ENCODE results near the gene TOP3B. TPM values are rescaled to one million over a fixed set of nuclear protein-coding genes. Genes with fewer than 3 reads are reported as not detected.

Gene TOP3B
- total and polyA plus RNA-seq, 4 donors, result 6.0 to 26.9 (median 8.8) TPM

- Histone ChIP-seq H3K9me3 (ENCODE audit: control insufficient read depth in 4 of 4, low read length in 3 of 4) (no peaks in the 10 kb centered on the region), H3K4me3 (ENCODE audit: low read depth in 1 of 3, low read length in 3 of 3) (no peak overlapping the region), H3K36me3 (ENCODE audit: control insufficient read depth in 4 of 4, insufficient read depth in 3 of 4, low read depth in 1 of 4, low read length in 3 of 4) (peaks cover 0 to 4% (median 0%) of the 10 kb centered on the region in 4 donors), H3K9ac (ENCODE audit: low read depth in 1 of 2, low read length in 2 of 2) (no peak overlapping the region), H3K4me1 (ENCODE audit: control insufficient read depth in 4 of 4, insufficient read depth in 4 of 4, low read length in 3 of 4) (peaks cover 1 to 19% (median 12%) of the 10 kb centered on the region in 4 donors), H3K27me3 (ENCODE audit: control insufficient read depth in 4 of 4, insufficient read depth in 4 of 4, low read length in 3 of 4) (no peaks in the 10 kb centered on the region), H3K27ac (ENCODE audit: low read depth in 1 of 2, low read length in 2 of 2) (no peak overlapping the region)
- 87% methylated on average over 7 of the region's 7 CpGs for WGBS
- TF ChIP-seq YY1 (IDR thresholded peaks at IDR 0.05), result no peak
- no peak for DNase-seq (ENCODE audit: low spot score)
These were observed 2.0 kb downstream of the TOP3B start for GRCh38 chr22:21980547-21980946.

- Histone ChIP-seq H3K36me3 (ENCODE audit: control insufficient read depth in 4 of 4, insufficient read depth in 3 of 4, low read depth in 1 of 4, low read length in 3 of 4) (peaks cover 2 to 21% (median 11%) of the 10 kb centered on the region in 4 donors), H3K27me3 (ENCODE audit: control insufficient read depth in 4 of 4, insufficient read depth in 4 of 4, low read length in 3 of 4) (no peaks in the 10 kb centered on the region), H3K9me3 (ENCODE audit: control insufficient read depth in 4 of 4, low read length in 3 of 4) (no peaks in the 10 kb centered on the region), H3K27ac (ENCODE audit: low read depth in 1 of 2, low read length in 2 of 2) (no peak overlapping the region), H3K4me1 (ENCODE audit: control insufficient read depth in 4 of 4, insufficient read depth in 4 of 4, low read length in 3 of 4) (peaks cover 1 to 19% (median 12%) of the 10 kb centered on the region in 4 donors), H3K4me3 (ENCODE audit: low read depth in 1 of 3, low read length in 3 of 3) (no peak overlapping the region), H3K9ac (ENCODE audit: low read depth in 1 of 2, low read length in 2 of 2) (no peak overlapping the region)
- DNase-seq (ENCODE audit: low spot score), result no peak
- 85% methylated on average over 11 of the region's 11 CpGs for WGBS
- no peak for TF ChIP-seq SP1 (IDR thresholded peaks at IDR 0.05)
- TF ChIP-seq, protein P1, sequence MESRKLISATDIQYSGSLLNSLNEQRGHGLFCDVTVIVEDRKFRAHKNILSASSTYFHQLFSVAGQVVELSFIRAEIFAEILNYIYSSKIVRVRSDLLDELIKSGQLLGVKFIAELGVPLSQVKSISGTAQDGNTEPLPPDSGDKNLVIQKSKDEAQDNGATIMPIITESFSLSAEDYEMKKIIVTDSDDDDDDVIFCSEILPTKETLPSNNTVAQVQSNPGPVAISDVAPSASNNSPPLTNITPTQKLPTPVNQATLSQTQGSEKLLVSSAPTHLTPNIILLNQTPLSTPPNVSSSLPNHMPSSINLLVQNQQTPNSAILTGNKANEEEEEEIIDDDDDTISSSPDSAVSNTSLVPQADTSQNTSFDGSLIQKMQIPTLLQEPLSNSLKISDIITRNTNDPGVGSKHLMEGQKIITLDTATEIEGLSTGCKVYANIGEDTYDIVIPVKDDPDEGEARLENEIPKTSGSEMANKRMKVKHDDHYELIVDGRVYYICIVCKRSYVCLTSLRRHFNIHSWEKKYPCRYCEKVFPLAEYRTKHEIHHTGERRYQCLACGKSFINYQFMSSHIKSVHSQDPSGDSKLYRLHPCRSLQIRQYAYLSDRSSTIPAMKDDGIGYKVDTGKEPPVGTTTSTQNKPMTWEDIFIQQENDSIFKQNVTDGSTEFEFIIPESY (IDR thresholded peaks at IDR 0.05), result no peak
These were observed 3.8 kb downstream of the TOP3B start for GRCh38 chr22:21978564-21979386.

DNA sequence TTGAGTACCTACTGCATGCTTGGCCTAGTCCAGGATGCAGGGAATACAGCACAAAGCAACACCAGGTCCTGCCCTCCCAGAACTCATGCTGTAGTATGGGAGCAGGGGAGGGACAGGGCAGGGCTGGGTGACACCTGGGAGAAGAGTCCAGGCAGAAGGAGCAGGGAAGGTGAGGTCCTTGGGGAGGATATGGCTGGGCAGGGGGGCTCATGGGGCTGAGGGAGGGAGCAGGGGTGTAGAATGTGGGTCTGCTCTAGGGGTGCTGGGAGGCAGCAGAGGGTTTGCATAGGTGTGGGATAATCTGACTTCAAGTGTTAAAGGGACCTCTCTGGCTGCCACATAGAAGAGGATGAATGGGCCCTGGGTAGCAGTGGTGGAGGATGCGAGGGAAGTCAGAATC lies 4.8 kb downstream of the TOP3B start:
- TF ChIP-seq RXRA (IDR thresholded peaks at IDR 0.05), result no peak
- H3K4me1 ChIP-seq (ENCODE audit: control insufficient read depth in 4 of 4, insufficient read depth in 4 of 4, low read length in 3 of 4), result peaks cover 1 to 19% (median 12%) of the 10 kb centered on the region in 4 donors
- no peaks in the 10 kb centered on the region for H3K27me3 ChIP-seq (ENCODE audit: control insufficient read depth in 4 of 4, insufficient read depth in 4 of 4, low read length in 3 of 4)
- no peak overlapping the region for H3K4me3 ChIP-seq (ENCODE audit: low read depth in 1 of 3, low read length in 3 of 3)
- H3K9me3 ChIP-seq (ENCODE audit: control insufficient read depth in 4 of 4, low read length in 3 of 4), result no peaks in the 10 kb centered on the region
- DNase-seq (ENCODE audit: low spot score), result no peak
- no peak overlapping the region for H3K9ac ChIP-seq (ENCODE audit: low read depth in 1 of 2, low read length in 2 of 2)
- H3K27ac ChIP-seq (ENCODE audit: low read depth in 1 of 2, low read length in 2 of 2), result no peak overlapping the region
- WGBS, result 95% methylated on average over 1 of the region's 1 CpG
- peaks cover 7 to 30% (median 18%) of the 10 kb centered on the region in 4 donors for H3K36me3 ChIP-seq (ENCODE audit: control insufficient read depth in 4 of 4, insufficient read depth in 3 of 4, low read depth in 1 of 4, low read length in 3 of 4)

DNA sequence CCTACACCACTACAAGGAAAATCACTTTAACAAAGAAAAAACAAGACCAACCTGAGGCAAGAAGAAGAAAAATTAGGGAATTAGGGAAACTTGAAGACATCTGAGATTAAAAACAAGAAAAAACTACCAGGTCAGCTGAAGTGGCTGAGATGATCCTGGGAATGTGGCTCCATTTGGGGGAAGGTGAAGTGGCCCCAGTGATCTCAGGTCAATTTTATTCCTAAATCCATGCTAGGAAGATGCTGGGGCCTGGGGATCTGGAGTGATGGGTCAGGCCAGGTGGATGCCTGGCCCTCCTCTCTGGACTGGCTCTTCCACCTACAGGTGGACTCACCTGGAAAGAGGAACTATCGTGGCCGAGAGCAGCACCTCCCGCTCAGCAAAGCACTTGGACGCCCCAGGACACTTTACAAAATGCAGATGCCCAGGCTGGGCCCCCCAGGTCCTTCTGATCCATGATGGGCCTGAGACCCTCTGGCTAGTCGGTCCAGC lies 6.7 kb downstream of the TOP3B start:
- Histone ChIP-seq H3K9ac (ENCODE audit: low read depth in 1 of 2, low read length in 2 of 2) (no peak overlapping the region), H3K4me1 (ENCODE audit: control insufficient read depth in 4 of 4, insufficient read depth in 4 of 4, low read length in 3 of 4) (peaks cover 1 to 5% (median 4%) of the 10 kb centered on the region in 4 donors), H3K27me3 (ENCODE audit: control insufficient read depth in 4 of 4, insufficient read depth in 4 of 4, low read length in 3 of 4) (no peaks in the 10 kb centered on the region), H3K27ac (ENCODE audit: low read depth in 1 of 2, low read length in 2 of 2) (no peak overlapping the region), H3K36me3 (ENCODE audit: control insufficient read depth in 4 of 4, insufficient read depth in 3 of 4, low read depth in 1 of 4, low read length in 3 of 4) (peaks cover 9 to 44% (median 31%) of the 10 kb centered on the region in 4 donors), H3K9me3 (ENCODE audit: control insufficient read depth in 4 of 4, low read length in 3 of 4) (no peaks in the 10 kb centered on the region), H3K4me3 (ENCODE audit: low read depth in 1 of 3, low read length in 3 of 3) (no peak overlapping the region)
- WGBS, result 95% methylated on average over 5 of the region's 5 CpGs
- no peak for DNase-seq (ENCODE audit: low spot score)
- TF ChIP-seq HNF4A (conservative IDR thresholded peaks at IDR 0.05) (no peak), RXRA (IDR thresholded peaks at IDR 0.05) (no peak), FOXA2 (IDR thresholded peaks at IDR 0.05) (no peak), HNF4G (IDR thresholded peaks at IDR 0.05) (no peak), EGR1 (IDR thresholded peaks at IDR 0.05; ENCODE audit: low read depth in 2 of 2) (no peak), GABPA (IDR thresholded peaks at IDR 0.05 in 1 of 2, conservative IDR thresholded peaks at IDR 0.05 in 1 of 2) (no peak), RAD21 (IDR thresholded peaks at IDR 0.05) (no peak), NR2F2 (IDR thresholded peaks at IDR 0.05) (no peak), SP1 (IDR thresholded peaks at IDR 0.05) (no peak), JUND (IDR thresholded peaks at IDR 0.05) (no peak), MAX (IDR thresholded peaks at IDR 0.05) (no peak), FOXA1 (IDR thresholded peaks at IDR 0.05) (no peak)
- TF ChIP-seq, protein P2, sequence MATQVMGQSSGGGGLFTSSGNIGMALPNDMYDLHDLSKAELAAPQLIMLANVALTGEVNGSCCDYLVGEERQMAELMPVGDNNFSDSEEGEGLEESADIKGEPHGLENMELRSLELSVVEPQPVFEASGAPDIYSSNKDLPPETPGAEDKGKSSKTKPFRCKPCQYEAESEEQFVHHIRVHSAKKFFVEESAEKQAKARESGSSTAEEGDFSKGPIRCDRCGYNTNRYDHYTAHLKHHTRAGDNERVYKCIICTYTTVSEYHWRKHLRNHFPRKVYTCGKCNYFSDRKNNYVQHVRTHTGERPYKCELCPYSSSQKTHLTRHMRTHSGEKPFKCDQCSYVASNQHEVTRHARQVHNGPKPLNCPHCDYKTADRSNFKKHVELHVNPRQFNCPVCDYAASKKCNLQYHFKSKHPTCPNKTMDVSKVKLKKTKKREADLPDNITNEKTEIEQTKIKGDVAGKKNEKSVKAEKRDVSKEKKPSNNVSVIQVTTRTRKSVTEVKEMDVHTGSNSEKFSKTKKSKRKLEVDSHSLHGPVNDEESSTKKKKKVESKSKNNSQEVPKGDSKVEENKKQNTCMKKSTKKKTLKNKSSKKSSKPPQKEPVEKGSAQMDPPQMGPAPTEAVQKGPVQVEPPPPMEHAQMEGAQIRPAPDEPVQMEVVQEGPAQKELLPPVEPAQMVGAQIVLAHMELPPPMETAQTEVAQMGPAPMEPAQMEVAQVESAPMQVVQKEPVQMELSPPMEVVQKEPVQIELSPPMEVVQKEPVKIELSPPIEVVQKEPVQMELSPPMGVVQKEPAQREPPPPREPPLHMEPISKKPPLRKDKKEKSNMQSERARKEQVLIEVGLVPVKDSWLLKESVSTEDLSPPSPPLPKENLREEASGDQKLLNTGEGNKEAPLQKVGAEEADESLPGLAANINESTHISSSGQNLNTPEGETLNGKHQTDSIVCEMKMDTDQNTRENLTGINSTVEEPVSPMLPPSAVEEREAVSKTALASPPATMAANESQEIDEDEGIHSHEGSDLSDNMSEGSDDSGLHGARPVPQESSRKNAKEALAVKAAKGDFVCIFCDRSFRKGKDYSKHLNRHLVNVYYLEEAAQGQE (IDR thresholded peaks at IDR 0.05), result no peak
- TF ChIP-seq, protein P3, sequence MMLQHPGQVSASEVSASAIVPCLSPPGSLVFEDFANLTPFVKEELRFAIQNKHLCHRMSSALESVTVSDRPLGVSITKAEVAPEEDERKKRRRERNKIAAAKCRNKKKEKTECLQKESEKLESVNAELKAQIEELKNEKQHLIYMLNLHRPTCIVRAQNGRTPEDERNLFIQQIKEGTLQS (IDR thresholded peaks at IDR 0.05), result no peak

Data from liver (tissue), 9 donors.